Testis (tissue), 2 donors: ENCODE data around the gene VWA2.

ENCODE experiments used
- CTCF ChIP-seq, 3 experiments: fragments of 450-650 bp in 2 of 3; fragments of 200-600 bp in 1 of 3; sonication (generic) in 1 of 3; IDR thresholded peaks; one replicate each; pipeline ENCODE4 v1.5.1; 2016 to 2019; ENCODE audit warnings: antibody characterized with exemption in 3 of 3, mild to moderate bottlenecking in 2 of 3, moderate library complexity in 1 of 3
- POLR2A ChIP-seq: fragments of 450-650 bp; IDR thresholded peaks from one replicate; pipeline ENCODE4 v1.6.1; 2017; ENCODE audit warnings: antibody characterized with exemption, mild to moderate bottlenecking, moderate library complexity

- TF ChIP-seq CTCF (IDR thresholded peaks at IDR 0.05) (no peak), POLR2A (no peak)
Observed at GRCh38 chr10:114308531-114309363, 69.7 kb downstream of the VWA2 start.
